SK-N-SH treated with all-trans-retinoic acid at 6 μM for 48 hours (cell line): ENCODE measurements around the gene PNPLA7.
"Not testable (repeated sequence)": the region's sequence is repeated elsewhere in the genome, so short reads cannot be mapped to it uniquely, and the experiment has no call there.

ENCODE experiments used
- ARNTL ChIP-seq: fragments of 450-650 bp; formaldehyde crosslinking; IDR thresholded peaks from 2 replicates; pipeline ENCODE4 v1.5.0; 2020; ENCODE audit warnings: low read depth, mild to moderate bottlenecking, moderate library complexity, borderline replicate concordance
- CREB5 ChIP-seq: fragments of 250-450 bp; sonication (Bioruptor Pico); IDR thresholded peaks from 2 replicates; pipeline ENCODE4 v1.5.1; 2020; ENCODE audit warnings: low read depth, mild to moderate bottlenecking, moderate library complexity
- GLIS3 ChIP-seq: fragments of 250-450 bp; sonication (Bioruptor Pico); IDR thresholded peaks from 2 replicates; pipeline ENCODE4 v1.5.0; 2020; ENCODE audit warnings: mild to moderate bottlenecking, moderate library complexity
- ISL1 ChIP-seq: fragments of 250-450 bp; sonication (Bioruptor Pico); IDR thresholded peaks from 2 replicates; pipeline ENCODE4 v2.1.2; 2022; ENCODE audit warnings: mild to moderate bottlenecking, moderate library complexity
- OSR1 ChIP-seq: fragments of 250-450 bp; sonication (Bioruptor Pico); IDR thresholded peaks from 2 replicates; pipeline ENCODE4 v1.8.0; 2022; ENCODE audit warnings: moderate library complexity, mild to moderate bottlenecking, inconsistent platforms
- PATZ1 ChIP-seq: fragments of 250-450 bp; sonication (Bioruptor Pico); IDR thresholded peaks from 2 replicates; pipeline ENCODE4 v1.8.0; 2020; ENCODE audit warnings: mild to moderate bottlenecking, moderate library complexity, borderline replicate concordance
- RARB ChIP-seq: fragments of 250-450 bp; sonication (Bioruptor Pico); IDR thresholded peaks from 2 replicates; pipeline ENCODE4 v1.8.0; 2021; ENCODE audit warnings: mild to moderate bottlenecking, moderate library complexity
- ZC3H10 ChIP-seq: fragments of 250-450 bp; sonication (Bioruptor Pico); IDR thresholded peaks from 2 replicates; pipeline ENCODE4 v1.5.1; 2021; ENCODE audit warnings: mild to moderate bottlenecking, moderate library complexity

- not testable (repeated sequence) for TF ChIP-seq PATZ1 (CRISPR knock-in tag); CREB5; GLIS3 (CRISPR knock-in tag); RARB (CRISPR knock-in tag); ARNTL (CRISPR knock-in tag); OSR1 (CRISPR knock-in tag); ISL1; ZC3H10 (CRISPR knock-in tag)
Measured at GRCh38 chr9:137513136-137513535, 37.1 kb downstream of the PNPLA7 start.
